GM20431 (cell line): ENCODE measurements around the gene GPC6.

ENCODE experiments used
- in situ Hi-C: fragments of 300-500 bp; cut with MseI, MboI; formaldehyde crosslinking; loops from one replicate; pipeline ENCODE4 v1.15.0; 2020; ENCODE audit warnings: low sequenced_read_pairs; ENCODE audit not compliant: unreplicated experiment

Gene GPC6

GRCh38 chr13:94315188-94315587 is 1088.6 kb downstream of the GPC6 start:
- in situ Hi-C loops = no loop called here

GRCh38 chr13:94317063-94317491 is 1090.5 kb downstream of the GPC6 start:
- in situ Hi-C loops = no loop called here

DNA sequence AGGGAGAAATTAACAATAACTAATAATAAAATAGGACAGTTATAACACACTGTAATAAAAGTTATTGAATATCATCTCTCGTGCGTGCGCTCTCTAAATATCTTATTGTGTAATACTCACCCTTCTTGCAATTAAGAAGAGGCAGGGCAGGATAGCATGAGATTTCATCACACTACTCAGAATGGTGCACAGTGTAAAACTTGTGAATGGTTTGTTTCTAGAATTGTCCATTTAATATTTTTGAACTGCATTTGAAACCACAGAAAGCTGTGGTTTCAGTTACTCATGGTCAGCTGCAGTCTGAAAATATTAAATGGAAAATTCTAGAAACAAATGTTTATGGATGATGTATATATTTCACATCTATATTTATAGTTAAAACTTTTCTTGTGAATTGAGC is 1091.8 kb downstream of the GPC6 start:
- in situ Hi-C loops = no loop called here

DNA sequence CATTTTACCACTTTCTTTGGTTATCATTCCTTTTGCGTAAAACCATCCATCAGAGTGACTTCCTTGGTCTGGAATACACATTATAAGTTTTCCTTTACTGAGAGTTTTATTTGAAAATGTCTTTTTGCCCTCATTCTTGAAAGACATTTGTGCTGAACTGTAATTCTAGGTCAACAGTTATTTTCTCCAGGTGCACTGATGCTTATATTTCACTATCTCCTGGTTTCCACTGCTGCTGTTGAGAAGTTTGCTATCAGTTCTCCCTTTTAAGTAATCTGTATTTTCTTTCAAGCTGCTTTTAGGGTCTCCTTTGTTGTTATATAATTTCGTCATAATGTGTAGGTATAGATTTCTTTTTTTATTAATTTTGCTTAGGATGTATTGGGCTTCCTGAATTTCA is 1092.9 kb downstream of the GPC6 start:
- in situ Hi-C loops = no loop called here

GRCh38 chr13:94322925-94323763 is 1096.5 kb downstream of the GPC6 start:
- in situ Hi-C loops = no loop called here

GRCh38 chr13:94323764-94324758 is 1097.5 kb downstream of the GPC6 start:
- in situ Hi-C loops = no loop called here

- in situ Hi-C loops = no loop called here
These were observed 1098.3 kb downstream of the GPC6 start for GRCh38 chr13:94324767-94325540.

GRCh38 chr13:94325650-94326049 is 1099.0 kb downstream of the GPC6 start:
- in situ Hi-C loops = no loop called here

- in situ Hi-C loops = no loop called here
These were observed 1100.7 kb downstream of the GPC6 start for GRCh38 chr13:94327318-94327717.

- in situ Hi-C loops = no loop called here
These were observed 1101.9 kb downstream of the GPC6 start for GRCh38 chr13:94328381-94329041.

DNA sequence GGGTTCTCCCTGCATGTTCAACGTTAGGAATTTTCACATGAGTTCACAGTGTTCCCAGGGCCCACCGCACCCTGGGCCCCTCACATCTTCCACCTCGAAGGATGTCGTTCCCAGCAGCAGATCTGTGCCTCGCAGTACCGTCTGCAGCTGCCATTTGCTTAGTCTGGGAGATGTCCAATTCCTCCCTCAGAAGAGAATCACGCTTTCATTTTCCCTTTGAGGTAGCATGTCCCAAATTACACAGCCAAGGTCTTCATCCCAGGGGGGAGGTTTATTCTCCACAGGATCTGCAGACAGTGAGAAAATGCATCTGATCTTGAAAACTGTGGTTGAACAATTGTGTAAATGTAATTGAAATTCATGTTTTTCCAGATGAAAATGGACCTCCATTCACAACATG is 1102.7 kb downstream of the GPC6 start:
- in situ Hi-C loops = no loop called here

DNA sequence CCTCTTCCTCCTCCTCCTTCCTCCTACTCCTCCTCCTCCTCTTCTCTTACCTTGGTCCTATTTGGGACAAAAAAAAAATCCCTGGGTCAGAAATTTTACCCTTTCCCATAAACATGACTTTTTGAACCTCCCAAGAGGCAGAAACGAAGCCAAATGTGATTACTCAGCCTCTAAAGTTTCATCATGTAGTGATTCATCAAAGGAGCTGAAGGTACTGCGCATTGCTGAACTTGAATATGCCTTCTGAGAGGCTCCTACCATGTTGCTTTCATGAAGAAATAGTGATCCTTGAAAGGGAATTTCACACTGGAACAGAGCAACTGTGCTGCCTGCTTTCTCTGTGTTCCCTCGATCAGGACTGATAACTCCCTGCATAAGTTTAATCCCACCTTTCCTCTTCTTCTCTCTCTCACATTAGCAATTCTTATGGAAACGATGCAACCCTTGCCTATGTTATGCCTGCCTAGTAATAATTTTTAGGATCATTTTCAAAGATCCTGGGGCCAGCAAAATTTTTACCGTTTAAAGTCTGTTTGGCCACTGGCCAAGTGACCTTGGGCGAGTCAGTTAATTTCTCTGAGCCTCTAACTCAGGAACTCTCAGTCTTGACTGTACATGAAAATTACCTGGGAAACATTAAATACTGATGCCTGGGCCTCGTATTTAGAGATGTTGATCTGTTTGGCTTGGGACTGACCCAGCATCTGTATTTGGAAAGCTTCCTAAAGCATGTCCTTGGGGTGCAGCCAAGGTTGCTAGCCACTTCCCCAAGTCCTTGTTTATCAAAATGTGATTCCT is 1103.3 kb downstream of the GPC6 start:
- in situ Hi-C loops = no loop called here

DNA sequence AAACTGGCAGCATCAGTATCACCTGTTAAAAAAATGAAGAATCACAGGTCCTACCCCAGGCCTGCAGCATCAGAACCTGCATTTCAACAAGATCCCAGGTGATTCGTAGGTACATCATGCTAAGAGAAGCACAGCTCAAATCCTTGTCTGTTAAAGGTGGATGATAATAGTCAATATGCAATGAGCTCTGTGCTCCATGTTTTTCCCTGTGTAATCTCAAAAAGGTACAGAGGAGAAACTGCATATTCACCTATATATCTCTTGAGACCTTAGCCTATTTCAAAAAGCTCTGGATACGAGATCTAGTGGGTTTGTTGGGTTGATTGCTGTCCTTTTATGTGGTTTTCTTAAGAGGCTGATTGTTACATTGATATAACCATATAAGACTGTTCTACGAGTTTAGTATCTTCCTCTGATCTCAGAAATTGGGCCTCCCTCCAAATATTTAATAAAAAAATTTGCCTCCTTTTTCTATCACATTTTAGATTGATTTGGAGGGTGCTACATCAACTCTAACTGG is 1104.0 kb downstream of the GPC6 start:
- in situ Hi-C loops = no loop called here

- in situ Hi-C loops = no loop called here
These were observed 1104.7 kb downstream of the GPC6 start for GRCh38 chr13:94331281-94331680.

DNA sequence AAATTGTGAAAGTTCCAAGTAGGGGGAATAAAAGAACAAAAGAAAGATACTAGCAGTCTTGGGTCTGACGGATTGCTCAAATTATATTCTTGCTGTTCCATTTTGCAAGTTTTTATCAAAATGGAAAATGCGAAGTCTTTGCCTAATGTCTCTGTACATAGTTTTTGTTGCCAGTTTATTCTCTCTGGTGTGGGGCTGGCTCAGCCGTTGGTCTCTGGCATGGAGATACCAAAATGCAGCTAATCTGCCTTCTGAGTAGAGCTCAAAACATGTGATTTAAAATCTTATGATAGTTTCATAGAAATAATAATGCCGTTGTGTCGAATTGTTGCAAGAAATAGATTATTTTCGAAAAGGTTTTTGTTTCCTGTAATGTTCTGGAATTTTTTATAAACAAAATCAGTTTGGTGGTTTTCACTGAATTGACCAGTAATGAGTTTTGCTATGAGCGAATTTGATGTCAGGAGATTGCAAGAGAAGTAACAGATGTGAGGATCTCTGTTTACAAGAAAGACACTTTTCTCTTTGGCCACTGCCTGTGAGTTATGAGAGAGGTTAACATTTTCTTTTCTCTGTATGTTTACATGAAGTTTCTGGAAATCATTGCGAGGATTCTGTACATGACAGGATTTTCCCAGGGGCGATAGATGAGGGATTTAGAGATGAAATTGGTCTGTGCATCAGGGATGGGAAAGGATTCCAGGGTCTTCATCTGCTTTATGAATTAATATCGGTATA is 1105.9 kb downstream of the GPC6 start:
- in situ Hi-C loops = no loop called here

DNA sequence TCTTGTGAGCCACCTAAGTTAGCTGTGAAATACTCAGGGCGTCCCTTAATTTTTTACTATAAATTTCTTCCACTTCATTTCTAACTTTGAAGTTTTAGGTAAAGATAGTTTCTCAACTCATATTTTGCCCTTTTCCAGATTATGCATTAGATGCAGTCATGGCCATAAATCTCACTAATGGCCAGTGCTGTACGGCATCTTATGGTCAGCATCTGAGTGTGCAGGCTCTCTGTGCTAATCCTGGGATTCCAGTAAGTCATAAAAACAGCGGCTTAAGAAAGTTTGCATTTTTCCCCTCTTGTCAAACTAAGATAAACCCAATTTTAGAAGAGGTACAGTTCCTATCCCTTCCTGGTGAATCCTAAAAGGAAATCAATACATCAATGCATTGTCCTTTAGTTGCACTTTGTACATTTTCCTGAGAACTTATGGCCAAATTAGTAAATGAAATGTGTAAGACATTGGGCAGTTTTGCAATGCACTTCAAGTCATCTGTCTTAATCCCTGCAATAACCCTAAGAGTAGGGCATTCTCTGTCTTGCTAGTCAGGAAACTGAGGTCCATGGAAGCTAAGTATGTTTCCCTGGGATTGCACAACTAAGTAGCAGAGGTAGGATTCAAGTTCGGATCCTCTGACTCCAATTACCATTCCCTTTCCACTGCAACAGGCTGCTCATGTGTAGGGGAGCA is 1106.7 kb downstream of the GPC6 start:
- in situ Hi-C loops = no loop called here

- in situ Hi-C loops = no loop called here
These were observed 1109.3 kb downstream of the GPC6 start for GRCh38 chr13:94335761-94336526.
